GM23338 (cell line): ENCODE results near the gene ALG6.

Experiments used
- CTCF ChIP-seq, 2 experiments: fragments of 200-600 bp in 1 of 2; sonication (generic) in 1 of 2; conservative IDR thresholded peaks; 2 replicates each; pipeline versions ENCODE4 v1.5.1 to v1.6.1; 2016 to 2017; ENCODE audit warnings: antibody characterized with exemption in 2 of 2, low read depth in 2 of 2, mild to moderate bottlenecking in 2 of 2, moderate library complexity in 1 of 2
- EZH2 ChIP-seq: fragments of 200-600 bp; sonication (generic); IDR thresholded peaks from one replicate; pipeline ENCODE4 v1.8.0; 2017; ENCODE audit warnings: antibody characterized with exemption, mild to moderate bottlenecking, low read depth; ENCODE audit not compliant: unreplicated experiment
- EZH2phosphoT487 ChIP-seq: fragments of 200-600 bp; sonication (generic); IDR thresholded peaks from one replicate; pipeline ENCODE4 v1.8.1; 2018; ENCODE audit warnings: antibody characterized with exemption; ENCODE audit not compliant: unreplicated experiment
- NANOG ChIP-seq: IDR thresholded peaks from 2 replicates; pipeline ENCODE4 v1.6.1; 2016; ENCODE audit warnings: antibody characterized with exemption, borderline replicate concordance
- POLR2AphosphoS5 ChIP-seq: IDR thresholded peaks from 2 replicates; pipeline ENCODE4 v1.6.1; 2016; ENCODE audit warnings: antibody characterized with exemption, low read depth
- REST ChIP-seq: IDR thresholded peaks from one replicate; pipeline ENCODE4 v1.6.1; 2018; ENCODE audit warnings: antibody characterized with exemption; ENCODE audit not compliant: unreplicated experiment

DNA sequence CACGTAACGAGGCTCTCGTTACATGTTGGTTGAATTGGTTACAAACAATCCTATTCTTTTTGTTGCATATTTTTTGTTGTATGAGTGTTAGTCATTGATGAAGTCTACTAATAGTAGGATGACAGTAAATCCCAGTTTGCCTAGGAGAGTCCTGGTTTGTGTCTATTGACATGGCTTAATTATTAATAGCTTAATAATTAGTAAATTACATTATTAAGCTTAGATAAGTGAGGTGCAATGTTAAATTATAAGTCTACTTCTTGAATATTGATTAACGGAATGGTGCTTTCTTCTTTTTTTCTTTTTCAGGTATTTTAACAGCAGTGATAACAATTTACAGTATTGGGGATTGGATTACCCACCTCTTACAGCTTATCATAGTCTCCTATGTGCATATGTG, 34.5 kb downstream of the ALG6 start:
- no peak for TF ChIP-seq CTCF (conservative IDR thresholded peaks at IDR 0.05; ENCODE audit: low read depth in 2 of 2)
- no peak for TF ChIP-seq POLR2AphosphoS5
- TF ChIP-seq EZH2phosphoT487: no peak
- no peak for TF ChIP-seq EZH2
- TF ChIP-seq NANOG: no peak
- no peak for TF ChIP-seq REST
